DND-41 (cell line): Measurements from ENCODE around the gene SH3TC2.

ENCODE experiments used
- CTCF ChIP-seq: IDR thresholded peaks from 2 replicates; pipeline ENCODE4 v1.5.1; 2012; ENCODE audit warnings: borderline replicate concordance, low read length, moderate library complexity, mild to moderate bottlenecking; ENCODE audit not compliant: poor library complexity, severe bottlenecking; ENCODE audit errors: extremely low read depth
- EZH2 ChIP-seq: IDR thresholded peaks from 3 replicates; pipeline ENCODE4 v1.6.1; 2012; ENCODE audit warnings: borderline replicate concordance, low read depth, mild to moderate bottlenecking, moderate library complexity, low read length, inconsistent platforms; ENCODE audit not compliant: severe bottlenecking

- TF ChIP-seq CTCF (no peak), EZH2 (no peak)
Measured at GRCh38 chr5:148976569-148977381, 86.1 kb downstream of the SH3TC2 start.
